Activated CD4-positive, alpha-beta T cell treated with anti-CD3 and anti-CD28 coated beads for 36 hours (primary cell): ENCODE data around the gene C14orf132. TPM values are rescaled to one million over a fixed set of nuclear protein-coding genes. Genes with fewer than 3 reads are reported as not detected.
A peak's percentile ranks its signal among the peaks of the same experiment; 100 is the strongest.

Experiments
- ATAC-seq: fragments of 200-7000 bp; cut with Tn5 transposase; one replicate; pipeline ENCODE4 v1.10.0; 2021; ENCODE audit warnings: mild to moderate bottlenecking, moderate library complexity
- CTCF ChIA-PET: fragments of 350-600 bp; sonication (Branson Sonifier 250); formaldehyde crosslinking; loops from one replicate; lab custom pipeline; 2021; ENCODE audit warnings: antibody characterized with exemption; lab: Charles Lee
- POLR2A ChIA-PET: fragments of 350-600 bp; sonication (Branson Sonifier 250); formaldehyde crosslinking; loops from one replicate; lab custom pipeline; 2021; ENCODE audit warnings: antibody characterized with exemption, inconsistent platforms; lab: Charles Lee
- DNase-seq: peaks from one replicate; pipeline ENCODE4 v3.0.0-alpha.2; 2020
- H3K27ac Mint-ChIP-seq: one replicate; pipeline ENCODE4 v1.8.0; 2021; ENCODE audit warnings: mixed read lengths
- H3K27me3 Mint-ChIP-seq: one replicate; pipeline ENCODE4 v1.8.0; 2021; ENCODE audit warnings: mixed read lengths
- H3K36me3 Mint-ChIP-seq: one replicate; pipeline ENCODE4 v1.8.0; 2021; ENCODE audit warnings: low read depth, mixed read lengths
- H3K4me1 Mint-ChIP-seq: one replicate; pipeline ENCODE4 v1.8.0; 2021; ENCODE audit warnings: mixed read lengths
- H3K4me3 Mint-ChIP-seq: one replicate; pipeline ENCODE4 v1.8.0; 2021; ENCODE audit warnings: mild to moderate bottlenecking, moderate library complexity, mixed read lengths
- H3K9me3 Mint-ChIP-seq: one replicate; pipeline ENCODE4 v1.8.0; 2021; ENCODE audit warnings: low read depth, mixed read lengths
- intact Hi-C, 2 experiments: fragments of 100-400 bp; cut with DNase I in 1 of 2; cut with micrococcal nuclease in 1 of 2; formaldehyde crosslinking; loops; one replicate each; pipeline versions ENCODE4 v1.14.2 to v1.15.1; 2022 to 2024; cut with DNase I, micrococcal nuclease
- total RNA-seq, 2 experiments: library from RNA; stranded (reverse); gene quantifications; one replicate each; pipeline ENCODE4 v1.2.3, GENCODE V29; 2021

Gene C14orf132
- total RNA-seq, 2 experiments from 2014 or later: 4.1 to 4.3 TPM

DNA sequence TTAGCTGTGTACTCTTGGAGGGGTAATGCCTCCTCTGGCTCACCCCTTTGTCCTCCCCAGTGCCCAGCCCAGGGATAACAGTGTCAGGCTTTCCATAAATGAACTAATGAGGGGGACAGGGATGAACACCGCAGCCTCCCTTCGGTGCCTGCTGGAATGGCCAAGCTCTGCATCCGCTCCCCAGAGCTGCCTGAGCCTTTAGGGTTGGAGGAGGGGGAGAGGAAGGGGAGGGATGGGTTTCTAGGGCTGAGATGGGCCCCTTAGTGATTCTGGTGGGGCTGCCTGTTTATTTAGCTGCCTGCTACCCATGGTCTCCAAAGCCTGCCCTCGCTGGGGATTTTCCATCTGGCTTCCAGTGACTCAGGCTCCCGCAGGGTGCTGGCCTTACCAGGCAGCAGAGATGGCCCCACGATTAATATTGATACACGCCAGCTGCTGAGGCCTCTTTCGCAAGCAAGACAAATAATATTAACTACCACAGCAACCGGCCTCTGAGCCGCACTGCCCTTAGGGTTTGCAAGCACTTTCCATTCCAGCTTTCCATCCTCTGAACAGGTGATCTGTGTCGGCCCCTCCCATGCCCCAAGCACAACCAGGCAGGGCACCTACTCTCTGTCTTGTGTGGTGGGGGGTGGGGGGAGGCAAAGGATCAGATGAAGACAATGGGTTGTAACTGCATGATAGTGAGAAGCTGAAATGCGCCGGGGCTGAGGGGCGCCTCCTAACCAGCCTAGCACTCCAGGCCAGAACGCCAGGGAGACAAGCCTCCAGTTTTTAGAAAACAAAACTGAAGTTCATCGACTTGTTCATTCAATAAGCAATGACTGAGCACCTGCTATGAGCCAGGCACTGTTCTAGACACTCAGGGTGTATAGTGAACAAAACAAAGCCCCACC, 56.7 kb downstream of the C14orf132 start:
- DNase-seq (no peak), ATAC-seq (no peak)
- Mint-ChIP-seq H3K27me3 (no peaks in the 10 kb centered on the region), H3K4me1 (no peaks in the 10 kb centered on the region), H3K4me3 (no peak overlapping the region), H3K9me3 (no peaks in the 10 kb centered on the region), H3K27ac (no peak overlapping the region), H3K36me3 (no peaks in the 10 kb centered on the region)
- intact Hi-C loops: no loop called here
- POLR2A ChIA-PET: no interaction called here
- CTCF ChIA-PET: interaction anchor here (0.6 to 1.0 kb wide), 2 partner anchors 178 to 564 kb away, joined by 3 read pairs; no protein-coding TSS in a partner anchor

DNA sequence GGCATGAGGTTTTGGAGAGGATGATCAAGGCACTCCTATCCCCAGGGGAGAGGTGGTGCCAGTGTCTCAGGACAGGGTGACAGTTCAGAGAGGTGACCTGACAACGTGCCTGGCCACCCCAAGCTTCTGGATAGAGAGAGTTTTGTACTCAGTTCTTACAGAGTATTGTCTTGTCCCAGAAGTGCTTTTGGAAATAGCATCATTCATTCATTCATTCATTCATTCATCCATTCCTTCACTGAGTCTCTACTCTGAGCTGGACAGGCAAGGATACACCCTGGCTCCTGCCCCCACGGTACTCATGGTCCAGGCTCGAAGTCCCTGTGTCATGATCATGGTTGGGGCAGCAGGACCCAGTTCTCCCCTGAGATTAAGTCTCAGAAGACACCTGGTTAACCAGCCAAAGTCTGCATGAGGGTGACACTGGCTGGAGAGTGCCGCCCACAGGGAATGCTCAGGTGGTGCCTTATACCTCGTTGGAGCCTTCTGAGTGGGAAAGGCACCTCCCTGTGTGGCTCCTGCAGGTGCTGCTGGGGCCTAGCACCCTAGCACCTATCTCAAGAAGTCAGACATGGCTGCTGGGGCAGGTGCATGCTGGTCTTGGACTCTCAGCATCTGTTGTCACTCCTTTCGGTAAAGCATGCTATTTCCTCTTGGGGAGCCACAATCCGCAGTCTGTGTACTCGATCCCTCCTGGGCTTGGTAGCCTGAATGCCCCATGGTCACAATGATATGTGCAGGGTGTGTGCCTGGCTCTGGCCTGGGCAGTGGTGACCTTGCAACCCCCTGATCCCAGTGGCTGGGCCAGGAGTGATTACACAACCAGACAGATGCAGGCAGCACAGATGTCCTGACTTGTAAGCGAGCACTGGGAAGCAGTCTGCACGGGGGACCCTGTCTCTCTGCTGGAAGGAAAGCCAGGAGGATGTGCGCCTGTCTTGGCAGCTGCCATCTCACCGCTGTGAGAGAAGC, 57.8 kb downstream of the C14orf132 start:
- intact Hi-C loops: no loop called here
- H3K4me3 Mint-ChIP-seq: no peak overlapping the region

GRCh38 chr14:96097752-96098151, 58.6 kb downstream of the C14orf132 start:
- no peaks in the 10 kb centered on the region for H3K36me3 Mint-ChIP-seq
- ChIA-PET CTCF (interaction anchor here (7.7 kb wide), 1 partner anchor 178 kb away, joined by 94 read pairs; no protein-coding TSS in a partner anchor), POLR2A (no interaction called here)
- no peak overlapping the region for H3K27ac Mint-ChIP-seq
- DNase-seq (no peak), ATAC-seq (no peak)
- H3K4me3 Mint-ChIP-seq: no peak overlapping the region
- no peaks in the 10 kb centered on the region for H3K9me3 Mint-ChIP-seq
- intact Hi-C loops: loop anchor here in 1 of 2 experiments (1.0 kb wide), 1 partner anchor 536 kb away; no protein-coding TSS in a partner anchor
- H3K27me3 Mint-ChIP-seq: no peaks in the 10 kb centered on the region
- H3K4me1 Mint-ChIP-seq: no peaks in the 10 kb centered on the region

More for the DNA sequence above, 57.8 kb downstream of the C14orf132 start:
- POLR2A ChIA-PET: no interaction called here
- Mint-ChIP-seq H3K27ac (no peak overlapping the region), H3K27me3 (no peaks in the 10 kb centered on the region), H3K36me3 (no peaks in the 10 kb centered on the region), H3K4me1 (no peaks in the 10 kb centered on the region), H3K9me3 (no peaks in the 10 kb centered on the region)
- no peak for ATAC-seq
- DNase-seq: no peak
- CTCF ChIA-PET: interaction anchor here (0.6 to 7.7 kb wide), 2 partner anchors 179 to 565 kb away, joined by 3 to 94 read pairs; no protein-coding TSS in a partner anchor

- Mint-ChIP-seq H3K36me3 (no peaks in the 10 kb centered on the region), H3K27me3 (no peaks in the 10 kb centered on the region), H3K4me1 (no peaks in the 10 kb centered on the region), H3K4me3 (no peak overlapping the region), H3K27ac (no peak overlapping the region), H3K9me3 (no peaks in the 10 kb centered on the region)
- POLR2A ChIA-PET: no interaction called here
- intact Hi-C loops: loop anchor here in 1 of 2 experiments (1.0 kb wide), 1 partner anchor 537 kb away; no protein-coding TSS in a partner anchor
- DNase-seq: peak; percentile 53
- CTCF ChIA-PET: interaction anchor here (0.6 to 7.7 kb wide), 6 partner anchors 49 to 188 kb away, joined by 3 to 94 read pairs (median 4); no protein-coding TSS in a partner anchor
- ATAC-seq: no peak
These were observed 59.3 kb downstream of the C14orf132 start for GRCh38 chr14:96098309-96098998.

GRCh38 chr14:96098999-96099335, 59.8 kb downstream of the C14orf132 start:
- POLR2A ChIA-PET: no interaction called here

GRCh38 chr14:96100161-96101064, 61.3 kb downstream of the C14orf132 start:
- Mint-ChIP-seq H3K27me3 (no peaks in the 10 kb centered on the region), H3K36me3 (no peaks in the 10 kb centered on the region), H3K27ac (no peak overlapping the region), H3K4me1 (no peaks in the 10 kb centered on the region), H3K4me3 (no peak overlapping the region), H3K9me3 (no peaks in the 10 kb centered on the region)
- CTCF ChIA-PET: interaction anchor here (0.6 to 7.7 kb wide), 11 partner anchors 11 to 1624 kb away, joined by 3 to 94 read pairs (median 4); no protein-coding TSS in a partner anchor
- POLR2A ChIA-PET: no interaction called here
- peak; percentile 66 for ATAC-seq
- DNase-seq: peak; percentile 84
- intact Hi-C loops: loop anchor here (1.0 to 5.0 kb wide), 3 partner anchors 103 to 324 kb away; no protein-coding TSS in a partner anchor

More at GRCh38 chr14:96098999-96099335, 59.8 kb downstream of the C14orf132 start:
- ATAC-seq (no peak), DNase-seq (no peak)
- intact Hi-C loops: loop anchor here in 1 of 2 experiments (1.0 kb wide), 1 partner anchor 538 kb away; no protein-coding TSS in a partner anchor
- no peaks in the 10 kb centered on the region for H3K4me1 Mint-ChIP-seq
- no peaks in the 10 kb centered on the region for H3K9me3 Mint-ChIP-seq
- H3K36me3 Mint-ChIP-seq: no peaks in the 10 kb centered on the region
- CTCF ChIA-PET: interaction anchor here (0.6 to 7.7 kb wide), 6 partner anchors 49 to 187 kb away, joined by 3 to 94 read pairs (median 4); no protein-coding TSS in a partner anchor
- H3K27ac Mint-ChIP-seq: no peak overlapping the region
- H3K4me3 Mint-ChIP-seq: no peak overlapping the region
- no peaks in the 10 kb centered on the region for H3K27me3 Mint-ChIP-seq

GRCh38 chr14:96102081-96102856, 63.1 kb downstream of the C14orf132 start:
- Mint-ChIP-seq H3K27ac (no peak overlapping the region), H3K36me3 (no peaks in the 10 kb centered on the region), H3K27me3 (no peaks in the 10 kb centered on the region), H3K4me3 (no peak overlapping the region), H3K4me1 (no peaks in the 10 kb centered on the region), H3K9me3 (no peaks in the 10 kb centered on the region)
- intact Hi-C loops: loop anchor here in 1 of 2 experiments (5.0 kb wide), 1 partner anchor 105 kb away; no protein-coding TSS in a partner anchor
- POLR2A ChIA-PET: no interaction called here
- DNase-seq (no peak), ATAC-seq (no peak)
- CTCF ChIA-PET: interaction anchor here (0.6 to 7.7 kb wide), 3 partner anchors 105 to 554 kb away, joined by 3 to 94 read pairs (median 3); no protein-coding TSS in a partner anchor

GRCh38 chr14:96103075-96103474, 63.9 kb downstream of the C14orf132 start:
- no peaks in the 10 kb centered on the region for H3K36me3 Mint-ChIP-seq
- ATAC-seq (no peak), DNase-seq (no peak)
- no peak overlapping the region for H3K27ac Mint-ChIP-seq
- no peaks in the 10 kb centered on the region for H3K4me1 Mint-ChIP-seq
- no peaks in the 10 kb centered on the region for H3K9me3 Mint-ChIP-seq
- H3K4me3 Mint-ChIP-seq: no peak overlapping the region
- POLR2A ChIA-PET: no interaction called here
- H3K27me3 Mint-ChIP-seq: no peaks in the 10 kb centered on the region
- CTCF ChIA-PET: interaction anchor here (0.6 to 7.7 kb wide), 4 partner anchors 17 to 555 kb away, joined by 3 to 94 read pairs (median 4); no protein-coding TSS in a partner anchor
- intact Hi-C loops: loop anchor here in 1 of 2 experiments (5.0 kb wide), 1 partner anchor 106 kb away; no protein-coding TSS in a partner anchor
